T-helper 2 cell (primary cell): ENCODE data around the gene SRGAP2C.
A peak's percentile ranks its signal among the peaks of the same experiment; 100 is the strongest.
"Not testable (repeated sequence)": the region's sequence is repeated elsewhere in the genome, so short reads cannot be mapped to it uniquely, and the experiment has no call there.

Experiments used
- DNase-seq, 5 experiments: peaks; one replicate each; pipeline versions ENCODE4 v3.0.0 to v3.0.0-alpha.2; 2012 to 2022

SRGAP2C gene

GRCh38 chr1:121385563-121386288 is 201.0 kb downstream of the SRGAP2C start:
- DNase-seq, result not testable (repeated sequence)

- not testable (repeated sequence) for DNase-seq
Measured at GRCh38 chr1:121386319-121386948, 201.7 kb downstream of the SRGAP2C start.

- DNase-seq, result not testable (repeated sequence)
Measured at GRCh38 chr1:121389895-121390560, 205.3 kb downstream of the SRGAP2C start.

GRCh38 chr1:121392130-121392529 is 207.4 kb downstream of the SRGAP2C start:
- not testable (repeated sequence) for DNase-seq

GRCh38 chr1:121395718-121396201 is 211.0 kb downstream of the SRGAP2C start:
- peak in 2 of 5 experiments; percentile 3 to 4 for DNase-seq

- DNase-seq, result peak in 4 of 5 experiments; percentile 9 to 57 (median 36)
Measured at GRCh38 chr1:121396335-121397081, 211.7 kb downstream of the SRGAP2C start.

- DNase-seq, result not testable (repeated sequence)
Measured at GRCh38 chr1:121397101-121397500, 212.3 kb downstream of the SRGAP2C start.

- not testable (repeated sequence) for DNase-seq
Measured at GRCh38 chr1:121399193-121399592, 214.4 kb downstream of the SRGAP2C start.

- DNase-seq, result not testable (repeated sequence)
Measured at GRCh38 chr1:121400108-121400507, 215.3 kb downstream of the SRGAP2C start.

GRCh38 chr1:121400541-121401310 is 216.0 kb downstream of the SRGAP2C start:
- DNase-seq, result not testable (repeated sequence)

GRCh38 chr1:121401375-121401955 is 216.7 kb downstream of the SRGAP2C start:
- peak in 2 of 5 experiments; percentile 13 to 30 for DNase-seq

- not testable (repeated sequence) for DNase-seq
Measured at GRCh38 chr1:121403254-121403653, 218.5 kb downstream of the SRGAP2C start.

- no peak for DNase-seq
Measured at GRCh38 chr1:121408354-121408753, 223.6 kb downstream of the SRGAP2C start.

- DNase-seq, result no peak
Measured at GRCh38 chr1:121413821-121414220, 229.0 kb downstream of the SRGAP2C start.

GRCh38 chr1:121414905-121415304 is 230.1 kb downstream of the SRGAP2C start:
- DNase-seq, result no peak

- no peak for DNase-seq
Measured at GRCh38 chr1:121417325-121417923, 232.6 kb downstream of the SRGAP2C start.

- no peak for DNase-seq
Measured at GRCh38 chr1:121418369-121419049, 233.7 kb downstream of the SRGAP2C start.

GRCh38 chr1:121419050-121419615 is 234.4 kb downstream of the SRGAP2C start:
- not testable (repeated sequence) for DNase-seq

- DNase-seq, result not testable (repeated sequence)
Measured at GRCh38 chr1:121421490-121421889, 236.7 kb downstream of the SRGAP2C start.

- DNase-seq, result not testable (repeated sequence)
Measured at GRCh38 chr1:121423956-121424355, 239.2 kb downstream of the SRGAP2C start.
